WTC11 (cell line): Measurements from ENCODE around the gene ACP4. TPM values are rescaled to one million over a fixed set of nuclear protein-coding genes. Genes with fewer than 3 reads are reported as not detected.

ENCODE experiments used
- ATAC-seq: fragments of 200-7000 bp; cut with Tn5 transposase; 2 replicates; pipeline ENCODE4 v1.10.0; 2021; ENCODE audit warnings: mild to moderate bottlenecking, moderate library complexity
- CTCF ChIA-PET: fragments of 300-600 bp; sonication (Branson Sonifier 250); formaldehyde crosslinking; loops from one replicate; lab custom pipeline; 2021; ENCODE audit warnings: antibody characterized with exemption; lab: Charles Lee
- POLR2A ChIA-PET: fragments of 350-600 bp; sonication (Branson Sonifier 250); formaldehyde crosslinking; loops from one replicate; lab custom pipeline; 2021; ENCODE audit warnings: antibody characterized with exemption; lab: Charles Lee
- DNase-seq: peaks from one replicate; pipeline ENCODE4 v3.0.0; 2021; ENCODE audit warnings: low spot score
- H3K27ac Mint-ChIP-seq: 2 replicates; pipeline ENCODE4 v1.8.0; 2021; ENCODE audit warnings: mixed read lengths
- H3K27me3 Mint-ChIP-seq: 2 replicates; pipeline ENCODE4 v1.8.0; 2021; ENCODE audit warnings: low read depth, mild to moderate bottlenecking, moderate library complexity, mixed read lengths
- H3K36me3 Mint-ChIP-seq: 2 replicates; pipeline ENCODE4 v1.8.0; 2021; ENCODE audit warnings: mixed read lengths
- H3K4me1 Mint-ChIP-seq: 2 replicates; pipeline ENCODE4 v1.8.0; 2022; ENCODE audit warnings: mixed read lengths
- H3K4me3 Mint-ChIP-seq: 2 replicates; pipeline ENCODE4 v1.8.0; 2021; ENCODE audit warnings: mild to moderate bottlenecking, moderate library complexity, mixed read lengths
- H3K9me3 Mint-ChIP-seq: 2 replicates; pipeline ENCODE4 v1.8.0; 2021; ENCODE audit warnings: mixed read lengths
- ATF1 ChIP-seq: sonication (generic); formaldehyde crosslinking; IDR thresholded peaks from 2 replicates; pipeline ENCODE4 v1.8.1; 2023; ENCODE audit warnings: mild to moderate bottlenecking, moderate library complexity, missing genetic modification reagents
- EMX1 ChIP-seq: fragments of 250-450 bp; sonication (Bioruptor Pico); IDR thresholded peaks from 2 replicates; pipeline ENCODE4 v1.8.0; 2021; ENCODE audit warnings: mild to moderate bottlenecking
- GTF2I ChIP-seq: fragments of 250-450 bp; sonication (Bioruptor Pico); conservative IDR thresholded peaks from 2 replicates; pipeline ENCODE4 v1.4.0; 2021; ENCODE audit warnings: mild to moderate bottlenecking
- MYBL2 ChIP-seq: sonication (generic); formaldehyde crosslinking; IDR thresholded peaks from 2 replicates; pipeline ENCODE4 v1.8.1; 2023; ENCODE audit warnings: mild to moderate bottlenecking, moderate library complexity, missing genetic modification reagents
- NFATC4 ChIP-seq: fragments of 250-450 bp; sonication (Bioruptor Pico); IDR thresholded peaks from 2 replicates; pipeline ENCODE4 v1.9.0; 2021; ENCODE audit warnings: mild to moderate bottlenecking
- NFYB ChIP-seq: sonication (generic); formaldehyde crosslinking; conservative IDR thresholded peaks from 2 replicates; pipeline ENCODE4 v1.8.0; 2022; ENCODE audit warnings: low read depth, missing genetic modification reagents
- SMAD4 ChIP-seq: sonication (generic); formaldehyde crosslinking; IDR thresholded peaks from 2 replicates; pipeline ENCODE4 v1.8.0; 2022; ENCODE audit warnings: mild to moderate bottlenecking, missing genetic modification reagents
- ZBTB21 ChIP-seq: sonication (generic); formaldehyde crosslinking; IDR thresholded peaks from 2 replicates; pipeline ENCODE4 v1.8.1; 2023; ENCODE audit warnings: mild to moderate bottlenecking, missing genetic modification reagents, borderline replicate concordance
- ZNF121 ChIP-seq: sonication (generic); formaldehyde crosslinking; IDR thresholded peaks from 2 replicates; pipeline ENCODE4 v1.8.0; 2023; ENCODE audit warnings: missing genetic modification reagents
- ZNF396 ChIP-seq: fragments of 250-450 bp; sonication (Bioruptor Pico); IDR thresholded peaks from 2 replicates; pipeline ENCODE4 v1.8.0; 2021; ENCODE audit warnings: mild to moderate bottlenecking, moderate library complexity, borderline replicate concordance
- total RNA-seq: library from RNA; stranded (reverse); gene quantifications from 3 replicates; pipeline ENCODE4 v1.2.3, GENCODE V29; 2021
- TF ChIP-seq, protein P1 (sequence below): sonication (generic); formaldehyde crosslinking; IDR thresholded peaks from 2 replicates; pipeline ENCODE4 v1.8.0; 2022; ENCODE audit warnings: missing genetic modification reagents
- TF ChIP-seq, protein P2 (sequence below): sonication (generic); formaldehyde crosslinking; IDR thresholded peaks from 2 replicates; pipeline ENCODE4 v1.8.0; 2023; ENCODE audit warnings: missing genetic modification reagents
- TF ChIP-seq, protein P3 (sequence below): sonication (generic); formaldehyde crosslinking; IDR thresholded peaks from 2 replicates; pipeline ENCODE4 v1.8.0; 2022; ENCODE audit warnings: mild to moderate bottlenecking, missing genetic modification reagents
- TF ChIP-seq, protein P4 (sequence below): sonication (generic); formaldehyde crosslinking; IDR thresholded peaks from 2 replicates; pipeline ENCODE4 v1.8.0; 2022; ENCODE audit warnings: mild to moderate bottlenecking, missing genetic modification reagents
- TF ChIP-seq, protein P5 (sequence below): sonication (generic); formaldehyde crosslinking; IDR thresholded peaks from 2 replicates; pipeline ENCODE4 v1.8.1; 2022; ENCODE audit warnings: mild to moderate bottlenecking, moderate library complexity, missing genetic modification reagents
- TF ChIP-seq, protein P6 (sequence below): sonication (generic); formaldehyde crosslinking; IDR thresholded peaks from 2 replicates; pipeline ENCODE4 v1.8.0; 2022; ENCODE audit warnings: mild to moderate bottlenecking, missing genetic modification reagents
- TF ChIP-seq, protein P7 (sequence below): sonication (generic); formaldehyde crosslinking; IDR thresholded peaks from 2 replicates; pipeline ENCODE4 v1.8.1; 2023; ENCODE audit warnings: mild to moderate bottlenecking, missing genetic modification reagents, moderate library complexity

Gene ACP4
- total RNA-seq, 1 experiment from 2014 or later = not detected

DNA sequence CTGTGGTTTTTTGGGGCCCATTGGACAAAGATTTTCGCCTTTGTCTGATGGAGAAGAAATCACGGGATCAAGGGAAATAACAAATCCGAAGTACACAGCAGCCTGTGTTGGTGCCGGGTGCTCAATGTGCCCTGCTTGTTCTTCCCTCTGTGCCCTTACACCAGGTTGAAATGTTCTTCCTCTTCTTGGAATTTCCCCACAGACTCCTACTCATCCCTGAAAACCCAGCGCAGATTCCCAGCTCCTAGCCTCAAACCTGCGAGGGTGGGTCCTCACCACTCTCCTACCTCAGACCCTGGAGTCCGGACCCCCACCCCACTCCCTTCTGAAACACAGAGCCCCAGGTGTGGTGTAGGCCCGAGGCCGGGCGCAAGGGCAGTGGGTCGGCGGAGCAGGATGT lies 4.9 kb upstream of the ACP4 start (continued):
- TF ChIP-seq, protein P1, sequence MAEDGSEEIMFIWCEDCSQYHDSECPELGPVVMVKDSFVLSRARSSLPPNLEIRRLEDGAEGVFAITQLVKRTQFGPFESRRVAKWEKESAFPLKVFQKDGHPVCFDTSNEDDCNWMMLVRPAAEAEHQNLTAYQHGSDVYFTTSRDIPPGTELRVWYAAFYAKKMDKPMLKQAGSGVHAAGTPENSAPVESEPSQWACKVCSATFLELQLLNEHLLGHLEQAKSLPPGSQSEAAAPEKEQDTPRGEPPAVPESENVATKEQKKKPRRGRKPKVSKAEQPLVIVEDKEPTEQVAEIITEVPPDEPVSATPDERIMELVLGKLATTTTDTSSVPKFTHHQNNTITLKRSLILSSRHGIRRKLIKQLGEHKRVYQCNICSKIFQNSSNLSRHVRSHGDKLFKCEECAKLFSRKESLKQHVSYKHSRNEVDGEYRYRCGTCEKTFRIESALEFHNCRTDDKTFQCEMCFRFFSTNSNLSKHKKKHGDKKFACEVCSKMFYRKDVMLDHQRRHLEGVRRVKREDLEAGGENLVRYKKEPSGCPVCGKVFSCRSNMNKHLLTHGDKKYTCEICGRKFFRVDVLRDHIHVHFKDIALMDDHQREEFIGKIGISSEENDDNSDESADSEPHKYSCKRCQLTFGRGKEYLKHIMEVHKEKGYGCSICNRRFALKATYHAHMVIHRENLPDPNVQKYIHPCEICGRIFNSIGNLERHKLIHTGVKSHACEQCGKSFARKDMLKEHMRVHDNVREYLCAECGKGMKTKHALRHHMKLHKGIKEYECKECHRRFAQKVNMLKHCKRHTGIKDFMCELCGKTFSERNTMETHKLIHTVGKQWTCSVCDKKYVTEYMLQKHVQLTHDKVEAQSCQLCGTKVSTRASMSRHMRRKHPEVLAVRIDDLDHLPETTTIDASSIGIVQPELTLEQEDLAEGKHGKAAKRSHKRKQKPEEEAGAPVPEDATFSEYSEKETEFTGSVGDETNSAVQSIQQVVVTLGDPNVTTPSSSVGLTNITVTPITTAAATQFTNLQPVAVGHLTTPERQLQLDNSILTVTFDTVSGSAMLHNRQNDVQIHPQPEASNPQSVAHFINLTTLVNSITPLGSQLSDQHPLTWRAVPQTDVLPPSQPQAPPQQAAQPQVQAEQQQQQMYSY (CRISPR knock-in tag) = no peak
- TF ChIP-seq ZNF396 (CRISPR knock-in tag) (no peak), ZBTB21 (no peak), ATF1 (CRISPR knock-in tag) (no peak), MYBL2 (CRISPR knock-in tag) (no peak), NFYB (CRISPR knock-in tag) (no peak), GTF2I (CRISPR knock-in tag) (no peak)
- TF ChIP-seq, protein P2, sequence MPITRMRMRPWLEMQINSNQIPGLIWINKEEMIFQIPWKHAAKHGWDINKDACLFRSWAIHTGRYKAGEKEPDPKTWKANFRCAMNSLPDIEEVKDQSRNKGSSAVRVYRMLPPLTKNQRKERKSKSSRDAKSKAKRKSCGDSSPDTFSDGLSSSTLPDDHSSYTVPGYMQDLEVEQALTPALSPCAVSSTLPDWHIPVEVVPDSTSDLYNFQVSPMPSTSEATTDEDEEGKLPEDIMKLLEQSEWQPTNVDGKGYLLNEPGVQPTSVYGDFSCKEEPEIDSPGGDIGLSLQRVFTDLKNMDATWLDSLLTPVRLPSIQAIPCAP (CRISPR knock-in tag) = no peak
- TF ChIP-seq, protein P3, sequence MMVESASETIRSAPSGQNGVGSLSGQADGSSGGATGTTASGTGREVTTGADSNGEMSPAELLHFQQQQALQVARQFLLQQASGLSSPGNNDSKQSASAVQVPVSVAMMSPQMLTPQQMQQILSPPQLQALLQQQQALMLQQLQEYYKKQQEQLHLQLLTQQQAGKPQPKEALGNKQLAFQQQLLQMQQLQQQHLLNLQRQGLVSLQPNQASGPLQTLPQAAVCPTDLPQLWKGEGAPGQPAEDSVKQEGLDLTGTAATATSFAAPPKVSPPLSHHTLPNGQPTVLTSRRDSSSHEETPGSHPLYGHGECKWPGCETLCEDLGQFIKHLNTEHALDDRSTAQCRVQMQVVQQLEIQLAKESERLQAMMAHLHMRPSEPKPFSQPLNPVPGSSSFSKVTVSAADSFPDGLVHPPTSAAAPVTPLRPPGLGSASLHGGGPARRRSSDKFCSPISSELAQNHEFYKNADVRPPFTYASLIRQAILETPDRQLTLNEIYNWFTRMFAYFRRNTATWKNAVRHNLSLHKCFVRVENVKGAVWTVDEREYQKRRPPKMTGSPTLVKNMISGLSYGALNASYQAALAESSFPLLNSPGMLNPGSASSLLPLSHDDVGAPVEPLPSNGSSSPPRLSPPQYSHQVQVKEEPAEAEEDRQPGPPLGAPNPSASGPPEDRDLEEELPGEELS (CRISPR knock-in tag) = no peak
- TF ChIP-seq, protein P4, sequence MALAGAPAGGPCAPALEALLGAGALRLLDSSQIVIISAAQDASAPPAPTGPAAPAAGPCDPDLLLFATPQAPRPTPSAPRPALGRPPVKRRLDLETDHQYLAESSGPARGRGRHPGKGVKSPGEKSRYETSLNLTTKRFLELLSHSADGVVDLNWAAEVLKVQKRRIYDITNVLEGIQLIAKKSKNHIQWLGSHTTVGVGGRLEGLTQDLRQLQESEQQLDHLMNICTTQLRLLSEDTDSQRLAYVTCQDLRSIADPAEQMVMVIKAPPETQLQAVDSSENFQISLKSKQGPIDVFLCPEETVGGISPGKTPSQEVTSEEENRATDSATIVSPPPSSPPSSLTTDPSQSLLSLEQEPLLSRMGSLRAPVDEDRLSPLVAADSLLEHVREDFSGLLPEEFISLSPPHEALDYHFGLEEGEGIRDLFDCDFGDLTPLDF (CRISPR knock-in tag) = no peak

DNA sequence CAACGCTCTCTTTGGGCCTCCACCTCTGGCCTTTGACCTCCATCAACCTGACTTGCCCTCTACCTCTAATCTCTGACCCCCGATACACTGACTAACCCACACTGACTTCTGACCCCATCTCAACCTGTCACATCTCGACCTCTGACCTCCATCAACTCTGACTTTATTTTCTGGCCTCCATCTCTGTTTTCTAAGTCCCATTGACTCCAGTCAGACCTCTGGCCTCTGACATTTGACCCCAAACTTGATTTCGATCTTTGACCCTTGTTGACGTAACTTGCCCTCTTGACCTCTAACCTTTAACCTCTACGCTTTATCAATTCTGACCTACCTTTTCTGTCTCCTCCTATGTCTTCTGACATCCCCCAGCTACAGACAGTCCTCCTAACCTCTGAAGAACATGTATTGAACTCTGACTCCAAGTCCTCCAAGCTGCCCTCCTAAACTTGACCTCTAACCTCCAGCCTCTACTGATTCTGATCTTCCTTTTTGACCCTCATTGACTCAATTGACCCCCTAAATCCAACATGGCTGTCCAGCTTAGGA lies 780 bp downstream of the ACP4 start:
- Mint-ChIP-seq H3K4me3 (no peak overlapping the region), H3K9me3 (no peaks in the 10 kb centered on the region), H3K4me1 (peaks cover 12% of the 10 kb centered on the region), H3K36me3 (no peaks in the 10 kb centered on the region)
- POLR2A ChIA-PET = no interaction called here
- ATAC-seq = no peak
- CTCF ChIA-PET = interaction anchor here (1.4 to 3.2 kb wide), 4 partner anchors 12 to 131 kb away, joined by 3 to 8 read pairs (median 6); no protein-coding TSS in a partner anchor
- TF ChIP-seq, protein P5, sequence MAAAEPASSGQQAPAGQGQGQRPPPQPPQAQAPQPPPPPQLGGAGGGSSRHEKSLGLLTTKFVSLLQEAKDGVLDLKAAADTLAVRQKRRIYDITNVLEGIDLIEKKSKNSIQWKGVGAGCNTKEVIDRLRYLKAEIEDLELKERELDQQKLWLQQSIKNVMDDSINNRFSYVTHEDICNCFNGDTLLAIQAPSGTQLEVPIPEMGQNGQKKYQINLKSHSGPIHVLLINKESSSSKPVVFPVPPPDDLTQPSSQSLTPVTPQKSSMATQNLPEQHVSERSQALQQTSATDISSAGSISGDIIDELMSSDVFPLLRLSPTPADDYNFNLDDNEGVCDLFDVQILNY (CRISPR knock-in tag) = no peak
- TF ChIP-seq EMX1 (CRISPR knock-in tag) = no peak
- TF ChIP-seq, protein P6, sequence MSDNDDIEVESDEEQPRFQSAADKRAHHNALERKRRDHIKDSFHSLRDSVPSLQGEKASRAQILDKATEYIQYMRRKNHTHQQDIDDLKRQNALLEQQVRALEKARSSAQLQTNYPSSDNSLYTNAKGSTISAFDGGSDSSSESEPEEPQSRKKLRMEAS = no peak
- TF ChIP-seq, protein P7, sequence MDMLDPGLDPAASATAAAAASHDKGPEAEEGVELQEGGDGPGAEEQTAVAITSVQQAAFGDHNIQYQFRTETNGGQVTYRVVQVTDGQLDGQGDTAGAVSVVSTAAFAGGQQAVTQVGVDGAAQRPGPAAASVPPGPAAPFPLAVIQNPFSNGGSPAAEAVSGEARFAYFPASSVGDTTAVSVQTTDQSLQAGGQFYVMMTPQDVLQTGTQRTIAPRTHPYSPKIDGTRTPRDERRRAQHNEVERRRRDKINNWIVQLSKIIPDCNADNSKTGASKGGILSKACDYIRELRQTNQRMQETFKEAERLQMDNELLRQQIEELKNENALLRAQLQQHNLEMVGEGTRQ = no peak
- TF ChIP-seq SMAD4 (CRISPR knock-in tag) = no peak
- TF ChIP-seq NFATC4 = no peak
- TF ChIP-seq ZNF121 (CRISPR knock-in tag) = no peak
- TF ChIP-seq, all 79 proteins: peak for 0
- Mint-ChIP-seq H3K27me3 (peaks cover 31% of the 10 kb centered on the region), H3K27ac (no peak overlapping the region)
- DNase-seq = no peak
